Measurements from ENCODE around the gene GAGE12F. TPM values are rescaled to one million over a fixed set of nuclear protein-coding genes. Genes with fewer than 3 reads are reported as not detected.

GAGE12F gene, protein sequence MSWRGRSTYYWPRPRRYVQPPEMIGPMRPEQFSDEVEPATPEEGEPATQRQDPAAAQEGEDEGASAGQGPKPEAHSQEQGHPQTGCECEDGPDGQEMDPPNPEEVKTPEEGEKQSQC
- total RNA-seq (2022; extraction: Qiagen RNA extraction; ENCODE audit: low read depth): not detected in 5 replicates

DNA sequence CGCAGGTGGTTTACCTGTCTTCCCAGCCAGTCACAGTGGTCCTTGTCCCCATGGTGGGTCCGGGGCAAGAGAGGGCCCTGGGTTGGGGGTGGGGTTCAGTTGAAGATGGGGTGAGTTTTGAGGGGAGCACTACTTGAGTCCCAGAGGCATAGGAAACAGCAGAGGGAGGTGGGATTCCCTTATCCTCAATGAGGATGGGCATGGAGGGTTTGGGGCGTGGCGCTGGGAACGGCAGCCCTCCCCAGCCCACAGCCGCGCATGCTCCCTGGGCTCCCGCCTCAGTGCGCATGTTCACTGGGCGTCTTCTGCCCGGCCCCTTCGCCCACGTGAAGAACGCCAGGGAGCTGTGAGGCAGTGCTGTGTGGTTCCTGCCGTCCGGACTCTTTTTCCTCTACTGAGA lies at the start of gene GAGE12F:
GAGE12F (plus strand) TSS at position 301 of the 400 bp plus-strand sequence. CDS start 1,155 bp downstream, outside the sequence.

DNA sequence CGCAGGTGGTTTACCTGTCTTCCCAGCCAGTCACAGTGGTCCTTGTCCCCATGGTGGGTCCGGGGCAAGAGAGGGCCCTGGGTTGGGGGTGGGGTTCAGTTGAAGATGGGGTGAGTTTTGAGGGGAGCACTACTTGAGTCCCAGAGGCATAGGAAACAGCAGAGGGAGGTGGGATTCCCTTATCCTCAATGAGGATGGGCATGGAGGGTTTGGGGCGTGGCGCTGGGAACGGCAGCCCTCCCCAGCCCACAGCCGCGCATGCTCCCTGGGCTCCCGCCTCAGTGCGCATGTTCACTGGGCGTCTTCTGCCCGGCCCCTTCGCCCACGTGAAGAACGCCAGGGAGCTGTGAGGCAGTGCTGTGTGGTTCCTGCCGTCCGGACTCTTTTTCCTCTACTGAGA lies 28.8 kb upstream of the GAGE12F start, which contains the start of gene GAGE12C:
GAGE12C (plus strand) TSS at position 301 of the 400 bp plus-strand sequence. CDS start 1,155 bp downstream, outside the sequence.

DNA sequence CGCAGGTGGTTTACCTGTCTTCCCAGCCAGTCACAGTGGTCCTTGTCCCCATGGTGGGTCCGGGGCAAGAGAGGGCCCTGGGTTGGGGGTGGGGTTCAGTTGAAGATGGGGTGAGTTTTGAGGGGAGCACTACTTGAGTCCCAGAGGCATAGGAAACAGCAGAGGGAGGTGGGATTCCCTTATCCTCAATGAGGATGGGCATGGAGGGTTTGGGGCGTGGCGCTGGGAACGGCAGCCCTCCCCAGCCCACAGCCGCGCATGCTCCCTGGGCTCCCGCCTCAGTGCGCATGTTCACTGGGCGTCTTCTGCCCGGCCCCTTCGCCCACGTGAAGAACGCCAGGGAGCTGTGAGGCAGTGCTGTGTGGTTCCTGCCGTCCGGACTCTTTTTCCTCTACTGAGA lies 19.2 kb upstream of the GAGE12F start, which contains the start of gene GAGE12D:
GAGE12D (plus strand) TSS at position 301 of the 400 bp plus-strand sequence. CDS start 1,155 bp downstream, outside the sequence.

DNA sequence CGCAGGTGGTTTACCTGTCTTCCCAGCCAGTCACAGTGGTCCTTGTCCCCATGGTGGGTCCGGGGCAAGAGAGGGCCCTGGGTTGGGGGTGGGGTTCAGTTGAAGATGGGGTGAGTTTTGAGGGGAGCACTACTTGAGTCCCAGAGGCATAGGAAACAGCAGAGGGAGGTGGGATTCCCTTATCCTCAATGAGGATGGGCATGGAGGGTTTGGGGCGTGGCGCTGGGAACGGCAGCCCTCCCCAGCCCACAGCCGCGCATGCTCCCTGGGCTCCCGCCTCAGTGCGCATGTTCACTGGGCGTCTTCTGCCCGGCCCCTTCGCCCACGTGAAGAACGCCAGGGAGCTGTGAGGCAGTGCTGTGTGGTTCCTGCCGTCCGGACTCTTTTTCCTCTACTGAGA lies 9.7 kb upstream of the GAGE12F start, which contains the start of gene GAGE12E:
GAGE12E (plus strand) TSS at position 301 of the 400 bp plus-strand sequence. CDS start 1,155 bp downstream, outside the sequence.

DNA sequence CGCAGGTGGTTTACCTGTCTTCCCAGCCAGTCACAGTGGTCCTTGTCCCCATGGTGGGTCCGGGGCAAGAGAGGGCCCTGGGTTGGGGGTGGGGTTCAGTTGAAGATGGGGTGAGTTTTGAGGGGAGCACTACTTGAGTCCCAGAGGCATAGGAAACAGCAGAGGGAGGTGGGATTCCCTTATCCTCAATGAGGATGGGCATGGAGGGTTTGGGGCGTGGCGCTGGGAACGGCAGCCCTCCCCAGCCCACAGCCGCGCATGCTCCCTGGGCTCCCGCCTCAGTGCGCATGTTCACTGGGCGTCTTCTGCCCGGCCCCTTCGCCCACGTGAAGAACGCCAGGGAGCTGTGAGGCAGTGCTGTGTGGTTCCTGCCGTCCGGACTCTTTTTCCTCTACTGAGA lies 9.5 kb downstream of the GAGE12F start, which contains the start of gene GAGE12G:
GAGE12G (plus strand) TSS at position 301 of the 400 bp plus-strand sequence. CDS start 1,155 bp downstream, outside the sequence.

DNA sequence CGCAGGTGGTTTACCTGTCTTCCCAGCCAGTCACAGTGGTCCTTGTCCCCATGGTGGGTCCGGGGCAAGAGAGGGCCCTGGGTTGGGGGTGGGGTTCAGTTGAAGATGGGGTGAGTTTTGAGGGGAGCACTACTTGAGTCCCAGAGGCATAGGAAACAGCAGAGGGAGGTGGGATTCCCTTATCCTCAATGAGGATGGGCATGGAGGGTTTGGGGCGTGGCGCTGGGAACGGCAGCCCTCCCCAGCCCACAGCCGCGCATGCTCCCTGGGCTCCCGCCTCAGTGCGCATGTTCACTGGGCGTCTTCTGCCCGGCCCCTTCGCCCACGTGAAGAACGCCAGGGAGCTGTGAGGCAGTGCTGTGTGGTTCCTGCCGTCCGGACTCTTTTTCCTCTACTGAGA lies 19.0 kb downstream of the GAGE12F start, which contains the start of gene GAGE12H:
GAGE12H (plus strand) TSS at position 301 of the 400 bp plus-strand sequence. CDS start 1,155 bp downstream, outside the sequence.

DNA sequence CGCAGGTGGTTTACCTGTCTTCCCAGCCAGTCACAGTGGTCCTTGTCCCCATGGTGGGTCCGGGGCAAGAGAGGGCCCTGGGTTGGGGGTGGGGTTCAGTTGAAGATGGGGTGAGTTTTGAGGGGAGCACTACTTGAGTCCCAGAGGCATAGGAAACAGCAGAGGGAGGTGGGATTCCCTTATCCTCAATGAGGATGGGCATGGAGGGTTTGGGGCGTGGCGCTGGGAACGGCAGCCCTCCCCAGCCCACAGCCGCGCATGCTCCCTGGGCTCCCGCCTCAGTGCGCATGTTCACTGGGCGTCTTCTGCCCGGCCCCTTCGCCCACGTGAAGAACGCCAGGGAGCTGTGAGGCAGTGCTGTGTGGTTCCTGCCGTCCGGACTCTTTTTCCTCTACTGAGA lies 28.6 kb downstream of the GAGE12F start, which contains the start of gene GAGE2A:
GAGE2A (plus strand) TSS at position 301 of the 400 bp plus-strand sequence. CDS start 1,155 bp downstream, outside the sequence.

DNA sequence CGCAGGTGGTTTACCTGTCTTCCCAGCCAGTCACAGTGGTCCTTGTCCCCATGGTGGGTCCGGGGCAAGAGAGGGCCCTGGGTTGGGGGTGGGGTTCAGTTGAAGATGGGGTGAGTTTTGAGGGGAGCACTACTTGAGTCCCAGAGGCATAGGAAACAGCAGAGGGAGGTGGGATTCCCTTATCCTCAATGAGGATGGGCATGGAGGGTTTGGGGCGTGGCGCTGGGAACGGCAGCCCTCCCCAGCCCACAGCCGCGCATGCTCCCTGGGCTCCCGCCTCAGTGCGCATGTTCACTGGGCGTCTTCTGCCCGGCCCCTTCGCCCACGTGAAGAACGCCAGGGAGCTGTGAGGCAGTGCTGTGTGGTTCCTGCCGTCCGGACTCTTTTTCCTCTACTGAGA lies 38.1 kb downstream of the GAGE12F start, which contains the start of gene GAGE1:
GAGE1 (plus strand) TSS at position 301 of the 400 bp plus-strand sequence. CDS start 1,155 bp downstream, outside the sequence.

Other genes starting within 250 kb of the GAGE12F start
- not detected in 5 replicates for gene GAGE12J, start 238.8 kb upstream of the GAGE12F start, total RNA-seq (2022; extraction: Qiagen RNA extraction; ENCODE audit: low read depth)
- gene GAGE13, start 229.3 kb upstream of the GAGE12F start, total RNA-seq (2022; extraction: Qiagen RNA extraction; ENCODE audit: low read depth): not detected in 5 replicates
- gene GAGE12C, start 28.7 kb upstream of the GAGE12F start, total RNA-seq (2022; extraction: Qiagen RNA extraction; ENCODE audit: low read depth): not detected in 5 replicates
- not detected in 5 replicates for gene GAGE12D, start 19.1 kb upstream of the GAGE12F start, total RNA-seq (2022; extraction: Qiagen RNA extraction; ENCODE audit: low read depth)
- not detected in 5 replicates for gene GAGE12E, start 9.6 kb upstream of the GAGE12F start, total RNA-seq (2022; extraction: Qiagen RNA extraction; ENCODE audit: low read depth)
- not detected in 5 replicates for gene GAGE12G, start 9.6 kb downstream of the GAGE12F start, total RNA-seq (2022; extraction: Qiagen RNA extraction; ENCODE audit: low read depth)
- not detected in 5 replicates for gene GAGE12H, start 19.1 kb downstream of the GAGE12F start, total RNA-seq (2022; extraction: Qiagen RNA extraction; ENCODE audit: low read depth)
- not detected in 5 replicates for gene GAGE2A, start 28.7 kb downstream of the GAGE12F start, total RNA-seq (2022; extraction: Qiagen RNA extraction; ENCODE audit: low read depth)
- gene GAGE1, start 38.2 kb downstream of the GAGE12F start, total RNA-seq (2022; extraction: Qiagen RNA extraction; ENCODE audit: low read depth): not detected in 5 replicates
- 0.25 to 0.44 TPM in 2 of 5 replicates, not detected in the others for gene PAGE1, start 135.1 kb downstream of the GAGE12F start, total RNA-seq (2022; extraction: Qiagen RNA extraction; ENCODE audit: low read depth)